Activated effector memory CD4-positive, alpha-beta T cell treated with anti-CD3 and anti-CD28 coated beads, Interleukin-2, amount 50 U/mL, for 16 hours (primary cell): Measurements from ENCODE around the gene ASRGL1.

Source experiments
- DNase-seq: peaks from one replicate; pipeline ENCODE4 v3.0.0-alpha.2; 2020

ASRGL1 gene

GRCh38 chr11:62419314-62419929 is 82.2 kb downstream of the ASRGL1 start:
- no peak for DNase-seq

- DNase-seq: no peak
Measured at GRCh38 chr11:62419943-62420342, 82.7 kb downstream of the ASRGL1 start.

GRCh38 chr11:62420882-62421281 is 83.6 kb downstream of the ASRGL1 start:
- DNase-seq: no peak

GRCh38 chr11:62421996-62422395 is 84.7 kb downstream of the ASRGL1 start:
- no peak for DNase-seq

GRCh38 chr11:62423012-62423411 is 85.8 kb downstream of the ASRGL1 start:
- no peak for DNase-seq

GRCh38 chr11:62427630-62428233 is 90.5 kb downstream of the ASRGL1 start:
- DNase-seq: peak; percentile 64

- no peak for DNase-seq
Measured at GRCh38 chr11:62428871-62429560, 91.8 kb downstream of the ASRGL1 start.

- no peak for DNase-seq
Measured at GRCh38 chr11:62430425-62430824, 93.2 kb downstream of the ASRGL1 start.

GRCh38 chr11:62431171-62431901 is 94.1 kb downstream of the ASRGL1 start:
- DNase-seq: no peak

- DNase-seq: no peak
Measured at GRCh38 chr11:62432695-62433094, 95.4 kb downstream of the ASRGL1 start.

- DNase-seq: no peak
Measured at GRCh38 chr11:62433141-62433903, 96.1 kb downstream of the ASRGL1 start.

GRCh38 chr11:62433904-62434276 is 96.6 kb downstream of the ASRGL1 start:
- DNase-seq: no peak

- no peak for DNase-seq
Measured at GRCh38 chr11:62435846-62436660, 98.8 kb downstream of the ASRGL1 start.

- no peak for DNase-seq
Measured at GRCh38 chr11:62437616-62438015, 100.4 kb downstream of the ASRGL1 start.

- no peak for DNase-seq
Measured at GRCh38 chr11:62438641-62439040, 101.4 kb downstream of the ASRGL1 start.

- no peak for DNase-seq
Measured at GRCh38 chr11:62439785-62440602, 102.7 kb downstream of the ASRGL1 start.
